ENCODE measurements around the gene TNKS1BP1.

The TNKS1BP1 gene

GRCh38 chr11:57313071-57313787, 11.5 kb downstream of the TNKS1BP1 start:
- DNase-seq (ENCODE audit: extremely low spot score, insufficient read length, low read depth), result no peak
- FAIRE-seq, result no peak

DNA sequence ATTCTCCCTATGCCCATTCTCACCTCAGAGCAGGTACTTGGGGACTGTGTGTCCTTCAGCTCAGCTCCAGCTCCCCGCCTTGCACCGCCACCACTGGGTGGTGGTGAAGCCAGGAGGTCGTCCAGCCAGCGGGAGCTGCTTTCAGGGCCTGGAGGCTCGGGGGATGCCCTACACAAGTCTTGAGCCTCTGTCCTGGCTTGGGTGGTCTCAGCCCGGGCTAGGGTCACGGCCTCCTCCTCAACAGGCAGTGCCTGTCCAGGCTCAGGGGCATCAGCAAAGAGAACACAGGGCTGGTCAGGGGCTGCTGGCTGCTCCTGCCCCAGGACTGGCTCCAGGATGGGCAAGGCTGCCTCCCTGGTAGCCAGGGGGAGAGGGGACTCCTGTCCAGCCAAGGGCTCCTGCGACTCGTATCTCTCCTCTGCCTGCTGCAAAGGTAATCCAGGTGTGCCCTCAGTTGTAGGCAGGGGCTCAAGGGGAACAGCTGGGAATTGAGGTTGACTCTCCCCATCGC, 12.2 kb downstream of the TNKS1BP1 start:
- FAIRE-seq, result no peak
- no peak for DNase-seq (ENCODE audit: extremely low spot score, insufficient read length, low read depth)

- peak; percentile 78 for DNase-seq (ENCODE audit: extremely low spot score, insufficient read length, low read depth)
Measured at GRCh38 chr11:57311109-57311936, 13.4 kb downstream of the TNKS1BP1 start.

GRCh38 chr11:57310630-57311086, 14.1 kb downstream of the TNKS1BP1 start:
- FAIRE-seq (no peak), DNase-seq (ENCODE audit: extremely low spot score, insufficient read length, low read depth) (no peak)

More at GRCh38 chr11:57311109-57311936, 13.4 kb downstream of the TNKS1BP1 start:
- FAIRE-seq, result peak; percentile 80

DNA sequence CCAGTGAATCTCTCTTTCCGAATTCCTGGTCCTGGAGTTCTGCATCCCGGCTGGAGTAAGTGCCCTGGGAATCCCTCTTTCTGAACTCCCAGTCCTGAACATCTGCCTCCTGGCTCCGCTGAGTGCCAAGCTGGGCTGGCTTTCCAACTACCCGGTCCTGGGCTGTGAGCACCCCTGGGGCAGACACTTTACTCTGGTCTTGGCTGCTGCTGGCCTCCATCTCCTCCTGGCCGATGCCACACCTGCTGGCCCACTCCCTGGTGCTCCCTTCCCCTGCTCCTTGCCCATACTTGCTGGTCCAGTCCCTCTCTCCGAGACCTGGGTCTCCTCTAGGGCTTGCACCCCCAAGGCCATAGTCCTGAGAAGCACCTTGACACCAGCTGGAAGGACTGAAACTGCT, 14.7 kb downstream of the TNKS1BP1 start:
- DNase-seq (ENCODE audit: extremely low spot score, insufficient read length, low read depth) (no peak), FAIRE-seq (no peak)

DNA sequence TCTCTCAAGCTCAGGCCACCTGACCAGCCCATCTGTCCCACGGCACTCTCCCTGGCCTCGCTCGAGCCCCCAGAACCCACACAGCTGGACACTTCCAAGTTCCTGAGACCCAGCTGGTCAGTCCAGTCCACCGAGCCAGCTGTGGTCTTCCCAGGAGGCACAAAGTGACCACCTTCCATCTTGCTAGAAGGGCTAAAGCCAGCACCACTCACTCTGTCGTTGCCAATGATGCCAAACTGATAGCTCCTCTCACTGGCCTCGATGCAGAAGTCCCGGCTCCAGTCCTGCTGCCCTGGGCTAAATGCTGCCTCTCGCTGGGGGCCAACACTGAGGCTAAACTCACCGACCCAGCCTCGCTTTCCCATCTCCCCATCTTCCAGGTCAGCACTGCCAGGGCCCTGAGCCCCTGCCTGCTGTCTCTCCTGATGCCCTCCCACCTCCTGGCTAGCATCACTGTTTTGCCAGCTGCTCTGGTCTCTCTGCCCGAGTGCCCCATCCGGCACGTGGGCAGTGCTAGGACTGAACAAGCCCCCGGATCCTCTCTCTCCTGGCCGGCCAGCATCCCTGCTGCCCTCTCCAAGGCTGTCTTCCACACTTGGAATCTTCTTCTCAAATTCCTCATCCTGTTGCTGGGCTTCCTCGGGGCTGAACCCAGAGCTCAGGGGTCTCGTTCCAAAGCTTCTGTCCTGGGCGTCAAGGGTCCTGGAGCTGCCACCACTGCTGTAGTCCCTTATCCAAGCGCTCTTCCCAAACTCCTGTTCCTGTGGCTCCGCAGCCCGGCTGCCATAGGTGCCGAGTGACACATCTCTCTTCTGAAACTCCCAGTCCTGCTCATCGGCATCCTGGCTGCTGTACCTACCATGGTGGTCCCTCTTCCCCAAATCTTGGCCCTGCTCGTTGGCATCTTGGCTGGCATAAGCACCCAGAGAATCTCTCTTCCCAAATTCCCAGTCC, 15.4 kb downstream of the TNKS1BP1 start:
- FAIRE-seq, result no peak
- DNase-seq (ENCODE audit: extremely low spot score, insufficient read length, low read depth), result no peak

GRCh38 chr11:57308426-57309060, 16.2 kb downstream of the TNKS1BP1 start:
- DNase-seq (ENCODE audit: extremely low spot score, insufficient read length, low read depth) (no peak), FAIRE-seq (no peak)

- DNase-seq (ENCODE audit: extremely low spot score, insufficient read length, low read depth) (no peak), FAIRE-seq (no peak)
Measured at GRCh38 chr11:57307666-57308270, 17.0 kb downstream of the TNKS1BP1 start.

GRCh38 chr11:57306940-57307565, 17.7 kb downstream of the TNKS1BP1 start:
- no peak for FAIRE-seq
- DNase-seq (ENCODE audit: extremely low spot score, insufficient read length, low read depth), result no peak

DNA sequence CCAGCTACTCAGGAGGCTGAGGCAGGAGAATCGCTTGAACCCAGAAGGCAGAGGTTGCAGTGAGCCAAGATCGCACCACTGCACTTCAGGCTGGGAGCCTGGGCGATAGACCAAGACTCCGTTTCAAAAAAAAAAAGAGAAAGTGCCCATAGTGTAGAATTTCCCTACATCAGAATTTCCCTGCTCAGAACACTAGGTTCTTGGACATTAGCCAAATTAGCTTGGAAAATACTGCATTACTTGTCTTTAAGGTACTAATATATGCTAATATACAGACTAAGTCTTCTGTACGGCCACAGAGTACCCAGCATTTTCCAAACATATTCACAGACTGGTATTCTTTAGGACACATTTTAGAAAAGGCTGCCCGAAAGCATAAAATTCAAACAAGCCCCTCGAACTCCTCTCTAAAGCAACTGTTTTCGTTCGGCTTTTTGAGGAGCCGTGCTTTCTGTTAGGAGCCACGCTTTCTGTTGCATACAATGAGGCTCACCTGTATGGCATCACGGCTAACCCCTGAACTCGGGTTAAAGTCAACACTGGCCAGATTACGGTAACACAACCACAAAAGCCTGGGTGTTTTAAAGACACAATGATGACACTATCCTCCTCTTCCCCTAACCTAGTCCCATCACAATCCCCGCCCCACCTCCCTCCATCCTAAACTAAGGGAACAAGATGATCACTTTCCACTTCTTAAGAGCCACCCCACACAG, 18.4 kb downstream of the TNKS1BP1 start:
- no peak for DNase-seq (ENCODE audit: extremely low spot score, insufficient read length, low read depth)
- no peak for FAIRE-seq

- FAIRE-seq (no peak), DNase-seq (ENCODE audit: extremely low spot score, insufficient read length, low read depth) (no peak)
Measured at GRCh38 chr11:57305523-57305922, 19.2 kb downstream of the TNKS1BP1 start.

- DNase-seq (ENCODE audit: extremely low spot score, insufficient read length, low read depth) (no peak), FAIRE-seq (no peak)
Measured at GRCh38 chr11:57303990-57304579, 20.7 kb downstream of the TNKS1BP1 start.

DNA sequence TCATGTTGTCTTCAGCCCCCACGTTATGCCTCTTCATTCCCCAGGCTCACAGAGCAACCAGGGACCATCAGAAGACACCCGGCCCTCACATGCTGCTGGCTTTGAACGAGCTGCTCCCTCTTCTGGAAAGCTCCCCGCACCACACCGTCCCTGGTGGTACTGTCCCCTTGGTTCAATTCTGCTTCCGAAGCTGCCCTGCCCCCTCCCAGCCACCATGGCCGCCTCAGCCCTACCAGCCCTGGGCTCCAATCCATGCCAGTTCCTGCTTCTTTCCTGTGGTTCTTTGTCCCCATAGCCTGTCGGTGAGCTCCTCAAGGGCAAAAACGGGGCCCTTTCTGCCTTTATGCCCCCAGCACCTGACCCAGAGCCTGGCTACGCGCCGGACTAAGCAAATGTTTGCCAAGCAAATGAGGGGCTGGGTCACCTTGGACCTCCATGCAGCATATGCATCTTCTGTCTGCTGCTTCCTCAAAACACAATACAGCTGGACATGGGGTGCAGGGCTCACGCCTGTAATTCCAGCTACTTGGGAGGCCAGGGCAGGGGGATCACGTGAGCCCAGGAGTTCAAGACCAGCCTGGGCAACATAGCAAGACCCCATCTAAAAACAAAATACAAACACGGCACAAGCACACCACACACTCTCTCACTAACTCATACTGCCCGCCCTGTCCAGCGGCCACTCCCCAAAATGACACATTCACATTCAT, 21.3 kb downstream of the TNKS1BP1 start:
- DNase-seq (ENCODE audit: extremely low spot score, insufficient read length, low read depth) (no peak), FAIRE-seq (no peak)

GRCh38 chr11:57302489-57302888, 22.3 kb downstream of the TNKS1BP1 start:
- DNase-seq (ENCODE audit: extremely low spot score, insufficient read length, low read depth), result no peak
- no peak for FAIRE-seq

DNA sequence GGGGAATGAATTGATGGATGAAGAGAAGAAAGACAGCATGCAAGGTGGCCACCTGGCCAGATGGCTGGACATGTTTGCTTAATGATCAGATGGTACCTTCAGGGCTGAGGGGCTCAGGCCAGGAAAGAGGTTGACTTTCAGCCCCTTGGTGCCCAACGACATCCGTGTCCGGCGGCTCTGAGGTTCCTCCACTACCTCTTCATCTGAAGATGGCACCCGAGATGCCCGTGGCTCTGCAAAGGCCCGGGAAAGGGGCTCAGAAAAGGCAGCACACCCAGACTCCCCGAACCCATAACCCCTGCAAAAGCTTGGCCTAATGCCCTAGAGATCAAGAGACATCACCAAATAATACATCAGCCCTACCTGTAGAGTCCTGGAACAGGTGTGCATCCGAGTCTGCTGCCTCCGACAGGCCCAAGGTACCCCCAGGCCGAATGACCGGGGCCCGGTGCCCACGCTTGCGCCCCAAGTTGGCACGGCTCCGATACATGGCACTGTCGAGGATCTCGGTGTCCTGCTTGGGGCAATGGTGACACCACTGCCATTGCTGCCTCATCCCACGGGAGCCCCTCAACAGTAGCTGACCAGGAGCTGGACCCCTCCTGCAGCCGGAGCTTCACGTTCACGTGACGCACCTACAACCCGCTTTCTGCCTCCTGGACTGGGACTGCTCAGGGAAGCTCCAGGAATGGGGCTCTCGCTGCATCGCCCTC, 22.9 kb downstream of the TNKS1BP1 start:
- FAIRE-seq, result no peak
- no peak for DNase-seq (ENCODE audit: extremely low spot score, insufficient read length, low read depth)

GRCh38 chr11:57300785-57301184, 24.0 kb downstream of the TNKS1BP1 start:
- no peak for FAIRE-seq
- DNase-seq (ENCODE audit: extremely low spot score, insufficient read length, low read depth), result no peak

Measured in GM18507 (cell line).